ENCODE measurements around the gene KDM3B. TPM values are rescaled to one million over a fixed set of nuclear protein-coding genes. Genes with fewer than 3 reads are reported as not detected.

KDM3B gene
- total RNA-seq = 10 to 100 TPM; 49.6 to 52.9 TPM

GRCh38 chr5:138352071-138352721, at the start of gene KDM3B:
Gene KDM3B, plus strand, starts transcription at chr5:138352685. Its CDS starts 111 bp downstream, at chr5:138352796.

DNA sequence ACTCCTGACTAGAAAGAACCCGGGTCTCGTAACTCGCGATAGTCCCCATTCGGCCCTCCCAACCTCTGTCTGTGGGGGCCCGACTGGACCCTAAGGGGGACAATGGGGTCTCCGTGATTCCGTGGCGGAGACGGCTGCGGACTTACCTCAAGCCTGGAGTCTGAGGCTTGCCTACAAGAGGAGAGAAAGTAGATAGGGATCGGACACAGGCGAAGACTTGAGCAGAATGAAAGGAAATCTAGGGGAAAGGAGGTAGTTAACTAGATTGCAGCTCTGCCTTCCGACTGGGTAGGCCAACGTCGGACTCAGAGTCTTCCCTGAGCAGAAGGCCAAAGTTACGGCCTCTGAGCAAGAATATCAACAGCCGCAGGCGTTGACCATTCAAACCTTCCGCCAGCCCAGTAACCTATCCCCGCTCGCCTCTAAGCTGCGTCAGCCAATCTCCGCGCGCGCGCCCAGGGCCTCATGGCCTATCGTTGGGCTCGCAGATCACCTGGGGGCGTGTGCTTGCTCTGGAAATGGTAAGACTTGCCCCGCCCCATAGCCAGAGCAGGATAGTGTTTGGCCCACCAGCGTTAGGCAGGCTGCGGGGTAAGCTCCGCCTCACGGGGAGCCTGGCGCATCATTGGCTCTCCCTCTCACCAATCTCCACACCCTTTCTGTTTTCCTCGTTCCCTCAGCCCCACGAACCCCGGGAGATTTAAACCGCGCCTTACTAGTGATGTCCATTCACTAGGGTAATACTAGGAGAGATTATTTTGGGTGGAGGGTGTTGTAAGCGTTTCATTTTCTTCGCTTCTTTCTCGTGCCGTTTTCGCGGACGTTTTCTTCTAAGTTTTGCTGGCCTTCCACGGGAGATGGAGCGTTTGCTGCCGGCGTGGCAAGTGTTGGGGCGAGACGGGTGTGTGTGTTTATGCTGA, 20.8 kb upstream of the KDM3B start, which contains the start of gene CDC25C:
CDC25C (minus strand) TSS at position 356 of the 920 bp plus-strand sequence. CDS start 624 bp downstream, outside the sequence.

DNA sequence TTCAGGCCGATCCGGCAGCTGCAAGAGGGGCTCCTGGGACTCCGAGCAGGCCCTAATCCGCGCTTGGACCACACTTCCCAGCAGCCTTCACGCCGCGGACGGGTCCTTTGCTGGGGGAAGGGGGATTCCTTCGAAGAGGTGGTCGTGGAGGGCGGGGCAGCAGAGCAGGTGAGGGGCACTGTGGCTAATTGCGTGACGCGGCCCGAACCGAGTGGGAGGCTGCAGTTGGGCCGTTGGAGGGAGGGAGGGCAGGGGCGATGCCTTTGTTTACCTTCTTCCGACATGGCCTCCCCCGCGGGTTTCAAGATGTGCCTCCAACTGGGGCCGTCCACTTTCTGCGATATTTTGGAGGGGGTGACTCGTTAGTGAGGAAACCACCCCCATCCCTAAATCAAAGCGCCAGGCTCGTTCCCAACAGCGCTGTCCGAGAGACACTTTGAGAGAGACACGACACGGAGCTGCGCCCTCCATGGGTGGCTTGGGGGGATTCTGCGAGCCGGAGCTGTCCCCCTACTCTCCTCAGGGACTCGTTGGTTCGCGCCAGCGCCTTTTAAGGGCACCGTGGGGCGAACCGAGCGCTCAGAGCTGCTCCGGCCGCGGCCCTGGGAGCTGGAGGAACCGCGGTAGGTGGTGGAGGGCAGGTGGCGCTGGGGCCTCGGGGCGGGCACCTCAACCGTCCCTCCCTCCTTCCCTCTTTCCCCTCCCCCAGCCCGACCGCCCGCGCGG, 14.6 kb upstream of the KDM3B start, which contains the start of gene FAM53C:
FAM53C (plus strand) TSS at position 582 of the 726 bp plus-strand sequence. CDS start 3,070 bp downstream, outside the sequence.

DNA sequence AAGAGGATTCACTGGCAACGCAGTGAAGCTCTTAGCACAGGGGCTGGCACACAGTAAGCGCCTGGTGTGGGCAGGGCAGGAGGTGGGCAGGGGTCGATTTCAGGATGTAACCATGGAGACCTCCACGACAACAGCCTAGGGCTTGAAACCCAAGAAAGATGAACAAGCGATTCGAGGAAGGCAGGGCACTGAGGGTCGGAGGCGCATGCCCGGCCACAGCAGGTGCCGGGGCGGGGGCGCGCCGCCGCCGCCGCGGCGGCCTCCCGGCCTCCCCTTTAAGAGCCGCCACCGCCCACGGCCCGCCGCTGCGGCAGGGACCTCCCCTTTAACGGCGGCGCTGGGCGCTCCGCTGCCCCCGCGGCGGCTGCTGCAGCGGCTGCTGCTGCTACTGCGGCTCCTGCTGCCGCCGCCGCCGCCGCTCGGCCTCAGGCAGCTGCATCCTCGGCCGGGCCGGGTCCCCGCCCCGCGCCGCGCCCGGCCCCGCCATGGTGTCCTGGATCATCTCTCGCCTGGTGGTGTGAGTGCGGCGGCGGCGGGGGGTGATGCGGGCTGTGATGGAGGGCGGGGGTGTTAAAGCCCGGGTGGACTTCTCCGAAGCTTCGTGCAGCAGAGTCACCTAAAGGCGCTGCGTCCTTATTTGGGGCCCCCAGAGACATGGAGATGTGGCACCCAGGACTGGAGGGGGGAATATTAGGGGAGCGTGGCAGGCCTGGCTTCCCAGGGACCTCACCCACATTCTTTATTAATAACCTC, 86.4 kb downstream of the KDM3B start, which contains the start of gene REEP2:
REEP2 (plus strand) TSS at position 334 of the 753 bp plus-strand sequence; CDS start at position 486, 152 bp downstream.

GRCh38 chr5:138465261-138466124, 113.0 kb downstream of the KDM3B start, which contains the start of gene EGR1:
Gene EGR1, plus strand, starts transcription at chr5:138465479. Its CDS starts 283 bp downstream, at chr5:138465762.

Small RNA genes lying within 50 kb of the gene (small RNA-seq; reads per million reads assigned to genes)
- 0 reads per million in 2 donors for gene AC113403.1

Other genes with a start within 250 kb of the KDM3B start
- 10 to 100 TPM in 1 of 2 donors, 1 to 10 TPM in 1; 8.7 to 12.7 TPM for gene NME5, start 213.3 kb upstream of the KDM3B start, total RNA-seq
- 10 to 100 TPM; 50.3 to 53.7 TPM for gene BRD8, start 174.1 kb upstream of the KDM3B start, total RNA-seq
- gene KIF20A, start 173.6 kb upstream of the KDM3B start, total RNA-seq = 100 to 1,000 TPM in 1 of 2 donors, 10 to 100 TPM in 1; 87.4 to 102 TPM
- 10 to 100 TPM; 26.2 to 37.0 TPM for gene CDC23, start 139.4 kb upstream of the KDM3B start, total RNA-seq
- gene GFRA3, start 78.1 kb upstream of the KDM3B start, total RNA-seq = 1 to 10 TPM in 1 of 2 donors, under 1 TPM in 1; 0.67 to 1.0 TPM
- 10 to 100 TPM in 1 of 2 donors, 1 to 10 TPM in 1; 6.9 to 20.0 TPM for gene CDC25C, start 20.9 kb upstream of the KDM3B start, total RNA-seq
- gene FAM53C, start 14.4 kb upstream of the KDM3B start, total RNA-seq = 10 to 100 TPM; 53.3 to 60.9 TPM
- gene REEP2, start 86.4 kb downstream of the KDM3B start, total RNA-seq = 1 to 10 TPM; 3.0 to 9.6 TPM
- gene EGR1, start 112.8 kb downstream of the KDM3B start, total RNA-seq = under 1 TPM; under 0.01 to 0.67 TPM
- gene ETF1, start 190.6 kb downstream of the KDM3B start, total RNA-seq = 100 to 1,000 TPM; 131 to 173 TPM
- 100 to 1,000 TPM; 390 to 502 TPM for gene HSPA9, start 222.7 kb downstream of the KDM3B start, total RNA-seq